Endothelial cell (in vitro differentiated cells): ENCODE results near the gene CAMK1D. TPM values are rescaled to one million over a fixed set of nuclear protein-coding genes. Genes with fewer than 3 reads are reported as not detected.
A peak's percentile ranks its signal among the peaks of the same experiment; 100 is the strongest.
"Not testable (repeated sequence)": the region's sequence is repeated elsewhere in the genome, so short reads cannot be mapped to it uniquely, and the experiment has no call there.

Source experiments
- DNase-seq: peaks from one replicate; pipeline ENCODE4 v3.0.0; 2021; ENCODE audit warnings: low spot score
- H3K27ac Mint-ChIP-seq: one replicate; pipeline ENCODE4 v1.8.0; 2021; ENCODE audit warnings: mixed read lengths, inconsistent platforms; ENCODE audit not compliant: unreplicated experiment
- H3K27me3 Mint-ChIP-seq: one replicate; pipeline ENCODE4 v1.8.0; 2021; ENCODE audit warnings: mild to moderate bottlenecking, moderate library complexity, mixed read lengths, inconsistent platforms; ENCODE audit not compliant: unreplicated experiment
- H3K36me3 Mint-ChIP-seq: one replicate; pipeline ENCODE4 v1.8.0; 2021; ENCODE audit warnings: mild to moderate bottlenecking, low read depth, mixed read lengths, inconsistent platforms; ENCODE audit not compliant: unreplicated experiment
- H3K4me1 Mint-ChIP-seq: one replicate; pipeline ENCODE4 v1.8.0; 2021; ENCODE audit warnings: mild to moderate bottlenecking, mixed read lengths, inconsistent platforms; ENCODE audit not compliant: unreplicated experiment
- H3K4me3 Mint-ChIP-seq: one replicate; pipeline ENCODE4 v1.8.0; 2021; ENCODE audit warnings: mild to moderate bottlenecking, mixed read lengths, inconsistent platforms; ENCODE audit not compliant: unreplicated experiment
- H3K9me3 Mint-ChIP-seq: one replicate; pipeline ENCODE4 v1.8.0; 2021; ENCODE audit warnings: mixed read lengths, inconsistent platforms; ENCODE audit not compliant: unreplicated experiment
- CTCF ChIP-seq: fragments of 200-600 bp; sonication (generic); IDR thresholded peaks from one replicate; pipeline ENCODE4 v1.5.0; 2021; ENCODE audit warnings: antibody characterized with exemption; ENCODE audit not compliant: unreplicated experiment
- total RNA-seq: library from RNA; stranded (reverse); fragmentation: NEBNext Ultra II Directional; extraction: Animal tissue kit (Norgen Biotek cat#: 25700); gene quantifications from one replicate; pipeline ENCODE4 v1.2.1, GENCODE V29; 2021; ENCODE audit not compliant: unreplicated experiment

Gene CAMK1D
- total RNA-seq, 1 donor from 2014 or later, result 4.1 TPM

- Mint-ChIP-seq H3K27me3 (peaks cover 4% of the 10 kb centered on the region), H3K4me1 (peaks cover 16% of the 10 kb centered on the region), H3K4me3 (no peak overlapping the region), H3K27ac (no peak overlapping the region), H3K9me3 (no peaks in the 10 kb centered on the region), H3K36me3 (no peaks in the 10 kb centered on the region)
- no peak for TF ChIP-seq CTCF
- no peak for DNase-seq
These were observed 360.2 kb downstream of the CAMK1D start for GRCh38 chr10:12709521-12709963.

GRCh38 chr10:12710157-12710556 lies 360.8 kb downstream of the CAMK1D start:
- H3K27me3 Mint-ChIP-seq, result peaks cover 4% of the 10 kb centered on the region
- peaks cover 16% of the 10 kb centered on the region for H3K4me1 Mint-ChIP-seq
- no peaks in the 10 kb centered on the region for H3K9me3 Mint-ChIP-seq
- no peak overlapping the region for H3K27ac Mint-ChIP-seq
- H3K36me3 Mint-ChIP-seq, result no peaks in the 10 kb centered on the region
- DNase-seq, result no peak
- no peak overlapping the region for H3K4me3 Mint-ChIP-seq
- no peak for TF ChIP-seq CTCF

- TF ChIP-seq CTCF, result peak; percentile 83
- peak; percentile 82 for DNase-seq
- H3K36me3 Mint-ChIP-seq, result no peaks in the 10 kb centered on the region
- H3K27me3 Mint-ChIP-seq, result peaks cover 4% of the 10 kb centered on the region
- no peaks in the 10 kb centered on the region for H3K9me3 Mint-ChIP-seq
- H3K4me3 Mint-ChIP-seq, result no peak overlapping the region
- no peak overlapping the region for H3K27ac Mint-ChIP-seq
- peaks cover 16% of the 10 kb centered on the region for H3K4me1 Mint-ChIP-seq
These were observed 361.4 kb downstream of the CAMK1D start for GRCh38 chr10:12710594-12711349.

- Mint-ChIP-seq H3K4me1 (peaks cover 16% of the 10 kb centered on the region), H3K27me3 (peaks cover 5% of the 10 kb centered on the region), H3K36me3 (no peaks in the 10 kb centered on the region), H3K27ac (no peak overlapping the region), H3K9me3 (no peaks in the 10 kb centered on the region), H3K4me3 (no peak overlapping the region)
- TF ChIP-seq CTCF, result no peak
- no peak for DNase-seq
These were observed 362.0 kb downstream of the CAMK1D start for GRCh38 chr10:12711350-12711708.

- H3K9me3 Mint-ChIP-seq, result no peaks in the 10 kb centered on the region
- H3K27ac Mint-ChIP-seq, result no peak overlapping the region
- peaks cover 6% of the 10 kb centered on the region for H3K27me3 Mint-ChIP-seq
- no peaks in the 10 kb centered on the region for H3K36me3 Mint-ChIP-seq
- H3K4me1 Mint-ChIP-seq, result peaks cover 9% of the 10 kb centered on the region
- H3K4me3 Mint-ChIP-seq, result no peak overlapping the region
- DNase-seq, result no peak
- no peak for TF ChIP-seq CTCF
These were observed 363.1 kb downstream of the CAMK1D start for GRCh38 chr10:12712293-12712983.

GRCh38 chr10:12712984-12713316 lies 363.6 kb downstream of the CAMK1D start:
- not testable (repeated sequence) for DNase-seq, H3K9me3 Mint-ChIP-seq, H3K4me3 Mint-ChIP-seq, H3K27ac Mint-ChIP-seq, H3K4me1 Mint-ChIP-seq, H3K27me3 Mint-ChIP-seq, H3K36me3 Mint-ChIP-seq
